Posterior cingulate gyrus (tissue), 11 donors: ENCODE measurements around the gene INPP1.
"Not testable (repeated sequence)": the region's sequence is repeated elsewhere in the genome, so short reads cannot be mapped to it uniquely, and the experiment has no call there.

ENCODE experiments used
- DNase-seq, 10 donors: peaks; one replicate each; pipeline versions ENCODE4 v3.0.0 to v3.0.0-alpha.2; 2020 to 2021; ENCODE audit warnings: mixed read lengths in 3 of 10
- intact Hi-C: fragments of 100-400 bp; cut with DNase I; formaldehyde crosslinking; loops from one replicate; pipeline ENCODE4 v1.15.1; 2023

The INPP1 gene

DNA sequence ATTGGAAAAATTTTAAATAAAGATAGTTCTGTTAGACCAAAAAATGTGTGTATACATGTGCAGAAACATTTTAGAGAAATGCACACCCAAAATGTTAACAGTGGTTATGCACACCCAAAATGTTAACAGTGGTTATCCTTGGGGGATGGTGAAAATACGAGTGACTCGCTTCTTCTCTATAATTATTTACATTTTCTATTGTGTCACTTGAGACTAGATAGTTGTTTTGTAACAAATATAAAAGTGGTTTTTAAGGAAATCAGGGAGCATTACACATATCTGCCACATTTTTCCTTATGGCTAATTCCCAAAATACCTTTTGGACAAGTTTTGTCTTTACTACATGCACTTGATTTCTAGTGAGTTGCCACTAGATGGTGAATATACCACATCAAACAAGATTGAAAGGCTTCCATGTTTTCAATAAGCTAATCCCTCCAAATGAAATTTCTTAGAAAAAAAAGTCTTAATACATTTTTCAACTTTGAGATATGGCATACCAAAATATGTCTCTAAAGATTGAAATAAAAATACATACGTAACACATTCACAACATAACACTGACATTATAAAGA is 14.7 kb upstream of the INPP1 start:
- intact Hi-C loops, result no loop called here
- no peak for DNase-seq

- DNase-seq, result no peak
- intact Hi-C loops, result no loop called here
Measured at GRCh38 chr2:190333395-190333794, 10.0 kb upstream of the INPP1 start.

DNA sequence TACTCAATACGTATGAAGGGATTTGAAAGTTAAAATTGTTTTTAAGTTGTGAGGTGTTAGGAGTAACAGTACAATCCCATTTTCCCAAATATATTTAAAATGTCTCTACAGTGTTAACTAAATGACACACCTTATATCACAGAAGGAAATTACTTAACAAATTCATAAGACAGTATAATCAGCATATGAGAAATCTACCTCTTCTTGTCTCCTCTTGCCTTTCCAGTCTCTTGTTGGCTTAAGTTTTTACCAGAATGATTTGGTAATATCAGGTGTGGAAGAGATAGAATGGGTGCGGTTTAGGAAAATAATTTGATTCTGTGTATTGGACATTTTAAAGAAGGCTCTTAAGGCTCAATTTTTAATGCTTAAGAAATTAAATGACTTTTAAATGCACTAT is 9.5 kb upstream of the INPP1 start:
- no peak for DNase-seq
- intact Hi-C loops, result no loop called here

GRCh38 chr2:190334479-190335224 is 8.7 kb upstream of the INPP1 start:
- no peak for DNase-seq
- intact Hi-C loops, result no loop called here

DNA sequence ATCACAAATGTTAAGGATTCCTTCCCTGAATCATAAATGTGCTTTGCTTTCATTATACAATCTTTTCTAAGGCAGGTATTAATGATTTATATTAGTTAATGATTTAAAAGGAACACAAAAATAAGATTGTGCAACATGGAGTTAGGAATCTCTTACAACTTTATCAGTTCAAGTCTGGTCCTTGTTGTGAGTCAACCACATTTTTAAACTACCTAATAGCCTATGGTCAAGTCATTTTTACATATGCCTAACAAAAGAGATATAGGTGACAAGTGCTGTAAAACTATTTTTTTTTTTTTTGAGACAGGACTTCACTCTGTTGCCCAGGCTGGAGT is 8.2 kb upstream of the INPP1 start:
- DNase-seq, result no peak
- intact Hi-C loops, result no loop called here

GRCh38 chr2:190335584-190335983 is 7.8 kb upstream of the INPP1 start:
- DNase-seq, intact Hi-C loops: not testable (repeated sequence)

- DNase-seq, result no peak
- intact Hi-C loops, result no loop called here
Measured at GRCh38 chr2:190336420-190336819, 7.0 kb upstream of the INPP1 start.

DNA sequence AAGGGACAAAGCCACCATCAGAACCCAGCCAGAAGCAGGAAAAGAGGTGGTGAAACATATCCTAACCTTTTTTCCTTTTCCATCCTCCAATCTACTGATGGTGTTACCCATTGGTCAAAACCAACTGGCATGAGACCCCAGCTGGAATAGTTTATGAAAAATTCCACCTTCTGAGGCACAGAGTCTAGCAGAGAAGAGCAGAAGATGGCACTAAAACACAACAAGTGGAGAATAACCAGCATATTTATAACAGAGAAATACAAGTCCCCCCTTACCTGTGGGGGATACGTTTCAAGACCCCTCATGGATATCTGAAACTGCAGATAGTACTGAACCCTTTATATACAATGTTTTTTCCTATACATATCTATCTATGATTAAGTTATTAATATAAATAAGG is 4.9 kb upstream of the INPP1 start:
- DNase-seq, result no peak
- intact Hi-C loops, result loop anchor here (2.0 kb wide), 1 partner anchor 172 kb away; no protein-coding TSS in a partner anchor

GRCh38 chr2:190339394-190339793 is 4.0 kb upstream of the INPP1 start:
- no peak for DNase-seq

GRCh38 chr2:190340369-190340768 is 3.0 kb upstream of the INPP1 start:
- DNase-seq, result no peak
- intact Hi-C loops, result loop anchor here (10.0 kb wide), 1 partner anchor 64 kb away; the partner anchor contains the start of gene MFSD6

More at GRCh38 chr2:190339394-190339793, 4.0 kb upstream of the INPP1 start:
- intact Hi-C loops, result loop anchor here (2.0 kb wide), 1 partner anchor 171 kb away; no protein-coding TSS in a partner anchor

GRCh38 chr2:190342611-190343010 is 778 bp upstream of the INPP1 start:
- no peak for DNase-seq
- intact Hi-C loops, result loop anchor here (10.0 kb wide), 1 partner anchor 62 kb away; the partner anchor contains the start of gene MFSD6

GRCh38 chr2:190343089-190343535 is 277 bp upstream of the INPP1 start:
- intact Hi-C loops, result loop anchor here (10.0 kb wide), 1 partner anchor 62 kb away; the partner anchor contains the start of gene MFSD6
- peak in 1 of 10 donors; percentile 75 for DNase-seq

DNA sequence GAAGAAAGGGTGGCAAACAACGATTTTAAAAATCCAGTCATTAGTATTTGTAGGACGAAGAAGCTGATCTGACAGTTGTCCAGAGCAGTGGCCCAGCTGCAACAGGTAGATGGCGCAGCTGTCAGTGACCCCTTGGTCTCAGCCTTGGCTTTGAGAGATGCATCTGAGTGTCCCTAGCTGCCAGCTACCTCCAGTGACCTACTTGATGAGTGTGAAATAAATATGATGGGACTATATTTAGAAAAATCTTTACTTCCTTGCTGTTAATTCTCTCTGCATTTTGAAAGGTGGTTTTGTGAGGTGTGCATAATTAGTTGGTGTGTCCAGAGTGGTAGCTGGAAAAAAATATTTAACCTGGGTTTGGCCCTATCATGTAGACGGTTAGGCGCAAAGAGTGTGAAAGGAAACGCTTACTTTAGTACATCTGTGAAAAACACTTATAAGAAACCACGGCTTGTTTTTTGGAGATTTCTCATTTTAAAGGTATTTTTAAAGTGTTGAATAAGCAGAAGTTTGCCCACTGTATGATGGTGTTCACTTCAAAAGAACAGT is 963 bp downstream of the INPP1 start:
- intact Hi-C loops, result loop anchor here (10.0 kb wide), 1 partner anchor 60 kb away; the partner anchor contains the start of gene MFSD6
- peak in 6 of 10 donors; percentile 34 to 82 (median 59) for DNase-seq

GRCh38 chr2:190350371-190350770 is 7.0 kb downstream of the INPP1 start:
- intact Hi-C loops, result no loop called here
- DNase-seq, result no peak

- no peak for DNase-seq
- intact Hi-C loops, result no loop called here
Measured at GRCh38 chr2:190351955-190352354, 8.6 kb downstream of the INPP1 start.

DNA sequence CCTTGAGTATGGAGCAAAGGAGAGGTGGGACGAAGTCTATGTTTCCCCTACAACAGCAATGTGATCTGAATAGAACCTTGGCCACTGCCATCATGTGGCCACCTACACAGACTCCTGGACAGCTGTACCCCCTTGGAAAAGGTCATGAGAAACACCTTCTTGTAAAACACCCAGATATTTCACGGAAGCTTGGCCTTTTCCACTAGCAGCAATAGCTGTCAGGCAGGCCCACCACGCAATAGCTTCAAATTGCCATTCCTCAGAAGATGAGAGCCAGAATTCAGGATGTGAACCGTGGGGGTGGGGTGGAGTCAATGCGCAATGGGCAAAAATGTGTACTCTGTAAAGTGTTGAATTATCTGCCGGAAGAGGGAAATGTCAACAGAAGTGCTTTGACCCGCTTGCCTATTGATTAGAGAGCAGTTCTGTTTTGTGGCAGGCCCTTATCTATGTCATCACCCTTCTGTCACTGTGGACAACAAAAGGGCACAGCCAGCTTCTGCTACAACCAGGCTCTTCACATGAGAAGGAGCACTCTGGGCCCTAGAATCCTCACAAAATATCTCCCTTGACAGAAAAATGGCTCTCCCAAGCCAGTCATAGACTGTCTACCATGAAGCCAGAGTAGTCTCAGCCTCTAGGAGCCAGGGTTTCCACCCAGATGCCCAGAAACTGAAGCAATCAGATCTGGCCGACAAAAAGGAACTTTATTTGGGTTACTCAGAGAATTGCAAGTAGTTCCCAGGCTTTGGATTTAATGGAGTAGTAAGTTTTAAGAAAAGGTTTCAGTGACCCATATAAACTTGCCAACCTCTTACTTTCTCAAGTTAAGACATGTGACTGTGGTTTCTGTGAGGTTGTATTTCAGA is 9.5 kb downstream of the INPP1 start:
- DNase-seq, result no peak

GRCh38 chr2:190353537-190353899 is 10.1 kb downstream of the INPP1 start:
- no peak for DNase-seq
- intact Hi-C loops, result no loop called here

More for the DNA sequence above, 9.5 kb downstream of the INPP1 start:
- intact Hi-C loops, result no loop called here

DNA sequence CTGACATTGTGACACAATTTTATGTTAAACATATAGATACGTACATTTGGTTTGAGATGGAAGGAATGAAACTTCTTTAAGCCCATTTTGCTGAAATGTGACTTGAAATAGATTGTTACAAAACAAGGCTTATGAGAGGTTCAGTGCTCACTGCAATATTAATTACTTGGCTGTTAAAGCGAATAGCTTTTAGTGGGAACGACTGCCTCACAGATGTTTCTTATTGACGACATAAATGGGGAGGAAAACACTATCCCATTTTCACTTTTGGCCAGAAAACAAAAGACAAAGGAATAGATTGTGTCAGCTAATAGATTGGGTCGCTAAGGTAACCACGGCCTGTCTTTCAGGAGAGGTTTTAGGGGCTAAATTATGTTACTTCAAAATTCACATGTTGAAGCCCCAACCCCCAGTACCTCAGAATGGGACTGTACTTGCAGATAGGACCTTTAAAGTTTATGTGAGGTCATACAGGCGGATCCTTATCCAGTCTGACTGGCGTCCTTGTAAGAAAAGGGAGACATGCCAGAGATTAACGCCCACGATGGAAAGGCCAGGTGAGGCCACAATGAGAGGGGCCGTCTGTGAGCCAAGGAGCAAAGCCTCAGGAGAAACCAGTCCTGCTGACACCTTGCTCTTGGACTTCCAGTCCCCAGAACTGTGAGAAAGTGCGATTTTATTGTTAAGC is 10.8 kb downstream of the INPP1 start:
- no peak for DNase-seq
- intact Hi-C loops, result no loop called here

- DNase-seq, result no peak
- intact Hi-C loops, result no loop called here
Measured at GRCh38 chr2:190355968-190356644, 12.7 kb downstream of the INPP1 start.

GRCh38 chr2:190357600-190357999 is 14.2 kb downstream of the INPP1 start:
- intact Hi-C loops, result no loop called here
- no peak for DNase-seq
